Prostate gland (tissue), 2 donors: Measurements from ENCODE around the gene NEK7. TPM values are rescaled to one million over a fixed set of nuclear protein-coding genes. Genes with fewer than 3 reads are reported as not detected.

Experiments
- DNase-seq: peaks from one replicate; pipeline ENCODE4 v3.0.0-alpha.2; 2019; ENCODE audit warnings: low spot score
- H3K27ac ChIP-seq, 2 donors: fragments of 200-600 bp; sonication (generic); 2 replicates each; pipeline ENCODE4 v1.5.1; 2017 to 2019
- H3K27me3 ChIP-seq: fragments of 200-600 bp; sonication (generic); replicated peaks from 2 replicates; pipeline ENCODE4 v1.5.1; 2019; ENCODE audit not compliant: insufficient read depth
- H3K36me3 ChIP-seq, 2 donors: fragments of 200-600 bp; sonication (generic); 1 replicate in 1 of 2; 2 replicates in 1 of 2; pipeline versions ENCODE4 v1.5.1 to v1.8.1; 2017 to 2019
- H3K4me1 ChIP-seq: fragments of 200-600 bp; sonication (generic); replicated peaks from 2 replicates; pipeline ENCODE4 v1.5.1; 2019
- H3K4me3 ChIP-seq, 2 donors: fragments of 200-600 bp; sonication (generic); 2 replicates each; pipeline ENCODE4 v1.5.1; 2017 to 2019
- H3K9me3 ChIP-seq: fragments of 200-600 bp; sonication (generic); 2 replicates; pipeline ENCODE4 v1.5.1; 2017
- CTCF ChIP-seq, 4 experiments: fragments of 200-600 bp in 2 of 4; fragments of 450-650 bp in 2 of 4; sonication (generic) in 2 of 4; IDR thresholded peaks; 1 replicate in 3 of 4; 2 replicates in 1 of 4; pipeline ENCODE4 v1.5.1; 2016 to 2019; ENCODE audit warnings: antibody characterized with exemption in 4 of 4, mild to moderate bottlenecking in 2 of 4, moderate library complexity in 2 of 4
- POLR2A ChIP-seq: fragments of 450-650 bp; IDR thresholded peaks from one replicate; pipeline ENCODE4 v1.6.1; 2016; ENCODE audit warnings: antibody characterized with exemption, mild to moderate bottlenecking
- POLR2AphosphoS5 ChIP-seq: sonication (generic); formaldehyde crosslinking; IDR thresholded peaks from one replicate; pipeline ENCODE4 v1.6.1; 2017; ENCODE audit warnings: antibody characterized with exemption
- whole genome bisulfite sequencing: methylation state at CpG from one replicate; pipeline ENCODE4 v1.1.5; 2018; 5-methylcytosine and 5-hydroxymethylcytosine counted together
- intact Hi-C: fragments of 100-400 bp; cut with DNase I; formaldehyde crosslinking; loops from one replicate; pipeline ENCODE4 v1.14.2; 2022
- total RNA-seq, 2 donors: library from RNA; depleted of rRNA; stranded (reverse); fragments of >200 nt; gene quantifications; one replicate each; pipeline ENCODE4 v1.1.0, GENCODE V29; 2016

The NEK7 gene
- total RNA-seq, 2 donors from 2014 or later: 53.3 to 70.9 TPM

GRCh38 chr1:198326232-198326631 lies 169.4 kb downstream of the NEK7 start:
- no peaks in the 10 kb centered on the region for H3K27me3 ChIP-seq
- H3K4me1 ChIP-seq: no peaks in the 10 kb centered on the region
- intact Hi-C loops: no loop called here
- TF ChIP-seq POLR2A (no peak), CTCF (IDR thresholded peaks at IDR 0.05) (no peak), POLR2AphosphoS5 (no peak)
- WGBS: 60% methylated on average over 3 of the region's 3 CpGs
- H3K4me3 ChIP-seq: no peak overlapping the region
- H3K27ac ChIP-seq: no peak overlapping the region
- no peaks in the 10 kb centered on the region for H3K9me3 ChIP-seq
- H3K36me3 ChIP-seq: no peaks in the 10 kb centered on the region
- DNase-seq: no peak

- Histone ChIP-seq H3K4me1 (no peaks in the 10 kb centered on the region), H3K9me3 (no peaks in the 10 kb centered on the region), H3K36me3 (no peaks in the 10 kb centered on the region), H3K27ac (no peak overlapping the region), H3K27me3 (no peaks in the 10 kb centered on the region), H3K4me3 (no peak overlapping the region)
- no peak for DNase-seq
- TF ChIP-seq POLR2AphosphoS5 (no peak), CTCF (IDR thresholded peaks at IDR 0.05) (no peak), POLR2A (no peak)
- intact Hi-C loops: no loop called here
- 84% methylated on average over 4 of the region's 4 CpGs for WGBS
Measured at GRCh38 chr1:198326915-198327314, 170.1 kb downstream of the NEK7 start.

DNA sequence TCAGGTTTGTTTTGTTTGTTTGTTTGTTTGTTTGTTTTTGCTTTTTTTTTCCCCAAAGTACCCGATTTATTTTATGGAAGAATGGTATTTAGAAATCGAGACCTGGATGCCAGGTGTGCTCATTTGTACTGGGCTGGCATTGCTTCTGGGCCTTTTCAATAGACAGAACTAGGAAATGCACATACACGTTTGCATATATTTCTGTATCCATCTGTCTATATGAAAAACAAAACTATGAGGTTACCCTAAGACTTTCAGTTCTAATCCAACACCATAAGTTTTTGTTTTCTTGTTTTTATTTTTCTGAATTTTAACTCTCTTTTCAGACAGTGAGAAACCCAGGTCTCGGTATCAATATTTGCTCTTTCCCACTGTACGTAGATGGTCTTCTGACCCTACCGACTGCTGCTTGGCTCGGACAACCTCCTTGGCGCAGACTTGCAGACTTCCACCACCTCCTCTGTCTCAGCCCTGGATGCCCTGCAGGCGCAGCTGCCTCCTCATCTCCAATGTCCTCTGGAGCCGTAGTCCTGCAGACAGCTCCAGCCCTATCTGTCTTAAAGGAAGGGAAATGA lies 171.7 kb downstream of the NEK7 start:
- no peaks in the 10 kb centered on the region for H3K9me3 ChIP-seq
- WGBS: 90% methylated on average over 10 of the region's 10 CpGs
- intact Hi-C loops: no loop called here
- H3K36me3 ChIP-seq: no peaks in the 10 kb centered on the region
- H3K27me3 ChIP-seq: no peaks in the 10 kb centered on the region
- TF ChIP-seq POLR2A: no peak
- TF ChIP-seq CTCF (IDR thresholded peaks at IDR 0.05): no peak
- TF ChIP-seq POLR2AphosphoS5: no peak
- no peak for DNase-seq
- no peak overlapping the region for H3K4me3 ChIP-seq
- no peak overlapping the region for H3K27ac ChIP-seq
- H3K4me1 ChIP-seq: no peaks in the 10 kb centered on the region

DNA sequence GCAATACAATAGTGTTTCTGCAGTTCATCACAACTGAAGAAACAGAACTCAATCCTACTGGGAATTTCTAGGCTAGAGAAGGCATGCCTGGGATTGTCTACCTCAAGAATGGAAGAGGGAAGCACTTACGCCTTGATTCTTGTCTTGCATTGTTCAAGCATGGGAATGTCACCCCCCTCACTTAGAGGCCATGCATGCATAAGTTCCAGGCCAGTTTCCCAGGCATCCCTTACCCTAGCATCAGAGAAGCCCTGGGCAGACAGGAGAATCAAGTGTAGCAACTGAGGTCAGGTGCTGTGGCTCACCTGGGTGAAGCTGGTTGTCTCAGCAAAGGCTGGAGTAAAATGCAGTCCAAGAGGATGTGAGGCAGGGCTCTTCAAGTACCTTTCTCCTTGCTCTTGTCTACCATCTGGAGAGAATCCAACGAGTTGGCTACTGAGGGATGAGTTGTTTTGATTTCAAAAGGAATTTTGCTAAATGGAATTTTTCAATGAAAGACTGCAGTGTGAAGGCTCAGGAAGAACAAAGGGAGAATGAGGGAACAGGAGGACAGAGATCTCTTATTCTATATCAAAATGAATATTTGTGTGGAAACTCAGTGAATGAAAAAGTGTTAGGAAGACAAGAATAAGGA lies 174.3 kb downstream of the NEK7 start:
- WGBS: 72% methylated on average over 2 of the region's 2 CpGs
- Histone ChIP-seq H3K4me1 (no peaks in the 10 kb centered on the region), H3K9me3 (no peaks in the 10 kb centered on the region), H3K27me3 (no peaks in the 10 kb centered on the region), H3K27ac (no peak overlapping the region), H3K4me3 (no peak overlapping the region), H3K36me3 (no peaks in the 10 kb centered on the region)
- intact Hi-C loops: no loop called here
- TF ChIP-seq POLR2A: no peak
- TF ChIP-seq POLR2AphosphoS5: no peak
- no peak for TF ChIP-seq CTCF (IDR thresholded peaks at IDR 0.05)
- DNase-seq: no peak

- DNase-seq: no peak
- Histone ChIP-seq H3K4me3 (no peak overlapping the region), H3K36me3 (no peaks in the 10 kb centered on the region), H3K4me1 (no peaks in the 10 kb centered on the region), H3K9me3 (no peaks in the 10 kb centered on the region), H3K27ac (no peak overlapping the region), H3K27me3 (no peaks in the 10 kb centered on the region)
- WGBS: 85% methylated on average over 1 of the region's 1 CpG
- no peak for TF ChIP-seq CTCF (IDR thresholded peaks at IDR 0.05)
- no peak for TF ChIP-seq POLR2AphosphoS5
- no peak for TF ChIP-seq POLR2A
- intact Hi-C loops: no loop called here
Measured at GRCh38 chr1:198333744-198334143, 176.9 kb downstream of the NEK7 start.
